ENCODE measurements around the gene NAA25. TPM values are rescaled to one million over a fixed set of nuclear protein-coding genes. Genes with fewer than 3 reads are reported as not detected.
"Not testable (repeated sequence)": the region's sequence is repeated elsewhere in the genome, so short reads cannot be mapped to it uniquely, and the experiment has no call there.

NAA25 gene
- total RNA-seq, 2 donors from 2014 or later, result 14.3 to 19.7 TPM

DNA sequence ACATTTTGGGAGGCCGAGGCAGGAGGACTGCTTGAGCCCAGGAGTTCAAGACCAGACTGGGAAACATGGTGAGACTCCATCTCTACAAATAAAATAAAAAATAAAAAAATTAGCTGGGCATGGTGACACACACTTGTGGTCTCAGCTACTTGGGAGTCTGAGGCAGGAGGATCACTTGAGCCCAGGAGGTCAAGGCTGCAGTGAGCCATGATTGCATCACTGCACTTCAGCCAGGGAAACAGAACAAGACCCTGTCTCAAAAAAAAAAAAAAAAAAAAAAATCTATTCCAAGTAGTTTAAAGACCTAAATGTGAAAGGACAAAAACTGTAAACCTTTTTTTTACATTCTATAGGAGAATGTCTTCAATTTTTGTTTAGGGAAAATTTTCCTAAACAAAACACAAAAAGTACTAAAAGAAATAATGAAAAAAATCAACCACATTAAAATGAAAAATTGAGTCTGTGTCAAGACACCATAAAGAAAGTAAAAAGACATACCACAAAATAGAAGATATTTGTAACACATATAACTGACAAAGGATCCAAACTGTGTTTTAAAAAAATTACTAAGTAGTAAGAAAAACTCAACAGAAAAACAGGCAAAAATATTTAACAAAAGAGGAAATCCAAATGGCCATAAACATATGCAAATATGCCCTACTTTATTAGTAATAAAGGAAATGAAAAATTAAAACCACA, 112.7 kb downstream of the NAA25 start:
- Histone ChIP-seq H3K4me1 (no peaks in the 10 kb centered on the region), H3K4me3 (no peak overlapping the region), H3K9ac (ENCODE audit: low read depth in 2 of 2, low read length in 2 of 2) (no peak overlapping the region), H3K27ac (no peak overlapping the region), H3K9me3 (no peaks in the 10 kb centered on the region), H3K27me3 (no peaks in the 10 kb centered on the region), H3K36me3 (no peaks in the 10 kb centered on the region)
- intact Hi-C loops (cut with DNase I), result no loop called here
- DNase-seq, result no peak
- TF ChIP-seq, protein P1, sequence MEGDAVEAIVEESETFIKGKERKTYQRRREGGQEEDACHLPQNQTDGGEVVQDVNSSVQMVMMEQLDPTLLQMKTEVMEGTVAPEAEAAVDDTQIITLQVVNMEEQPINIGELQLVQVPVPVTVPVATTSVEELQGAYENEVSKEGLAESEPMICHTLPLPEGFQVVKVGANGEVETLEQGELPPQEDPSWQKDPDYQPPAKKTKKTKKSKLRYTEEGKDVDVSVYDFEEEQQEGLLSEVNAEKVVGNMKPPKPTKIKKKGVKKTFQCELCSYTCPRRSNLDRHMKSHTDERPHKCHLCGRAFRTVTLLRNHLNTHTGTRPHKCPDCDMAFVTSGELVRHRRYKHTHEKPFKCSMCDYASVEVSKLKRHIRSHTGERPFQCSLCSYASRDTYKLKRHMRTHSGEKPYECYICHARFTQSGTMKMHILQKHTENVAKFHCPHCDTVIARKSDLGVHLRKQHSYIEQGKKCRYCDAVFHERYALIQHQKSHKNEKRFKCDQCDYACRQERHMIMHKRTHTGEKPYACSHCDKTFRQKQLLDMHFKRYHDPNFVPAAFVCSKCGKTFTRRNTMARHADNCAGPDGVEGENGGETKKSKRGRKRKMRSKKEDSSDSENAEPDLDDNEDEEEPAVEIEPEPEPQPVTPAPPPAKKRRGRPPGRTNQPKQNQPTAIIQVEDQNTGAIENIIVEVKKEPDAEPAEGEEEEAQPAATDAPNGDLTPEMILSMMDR (IDR thresholded peaks at IDR 0.05), result no peak

DNA sequence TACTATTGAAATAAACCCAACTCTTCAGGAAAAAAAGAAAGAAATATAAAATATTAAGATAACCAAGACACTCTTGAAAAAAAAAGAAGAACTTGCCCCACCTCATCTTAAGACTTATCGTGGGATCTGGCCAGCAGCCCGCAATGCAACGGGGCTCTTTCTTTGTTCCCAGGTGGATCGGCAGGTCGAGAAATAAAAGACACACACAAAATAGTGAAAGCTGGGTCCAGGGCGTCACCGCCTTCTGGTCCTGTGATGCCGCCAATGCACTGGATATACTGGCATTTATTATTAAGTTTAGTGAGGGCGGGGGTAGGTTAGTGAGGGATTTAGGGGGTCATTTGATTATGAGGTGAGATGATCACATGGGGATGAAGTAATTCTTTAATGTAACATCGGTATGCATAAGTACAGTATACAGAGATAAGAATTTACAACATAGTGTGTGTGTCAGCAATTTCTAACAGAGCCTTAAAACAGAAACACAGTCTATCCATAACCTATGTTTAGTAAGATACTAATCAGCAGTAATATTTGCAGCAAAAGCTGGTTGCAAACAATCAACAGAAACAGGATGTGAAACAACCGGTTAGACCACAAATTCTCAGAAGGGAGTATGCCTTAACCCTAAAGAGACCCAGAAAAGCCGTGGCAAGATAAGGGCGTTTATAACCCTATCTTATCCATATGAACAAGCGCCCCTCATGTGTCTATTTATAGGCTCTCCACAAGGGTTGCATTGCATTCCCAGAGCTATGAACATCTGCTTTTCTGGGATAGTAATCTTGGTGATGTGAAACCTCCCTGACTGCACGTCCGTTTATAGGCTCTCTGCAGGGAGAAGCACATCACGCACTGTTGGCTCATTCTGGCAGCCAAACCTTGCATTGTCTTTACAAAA, 114.1 kb downstream of the NAA25 start:
- H3K4me3 ChIP-seq; H3K27ac ChIP-seq; intact Hi-C loops (cut with DNase I): not testable (repeated sequence)

DNA sequence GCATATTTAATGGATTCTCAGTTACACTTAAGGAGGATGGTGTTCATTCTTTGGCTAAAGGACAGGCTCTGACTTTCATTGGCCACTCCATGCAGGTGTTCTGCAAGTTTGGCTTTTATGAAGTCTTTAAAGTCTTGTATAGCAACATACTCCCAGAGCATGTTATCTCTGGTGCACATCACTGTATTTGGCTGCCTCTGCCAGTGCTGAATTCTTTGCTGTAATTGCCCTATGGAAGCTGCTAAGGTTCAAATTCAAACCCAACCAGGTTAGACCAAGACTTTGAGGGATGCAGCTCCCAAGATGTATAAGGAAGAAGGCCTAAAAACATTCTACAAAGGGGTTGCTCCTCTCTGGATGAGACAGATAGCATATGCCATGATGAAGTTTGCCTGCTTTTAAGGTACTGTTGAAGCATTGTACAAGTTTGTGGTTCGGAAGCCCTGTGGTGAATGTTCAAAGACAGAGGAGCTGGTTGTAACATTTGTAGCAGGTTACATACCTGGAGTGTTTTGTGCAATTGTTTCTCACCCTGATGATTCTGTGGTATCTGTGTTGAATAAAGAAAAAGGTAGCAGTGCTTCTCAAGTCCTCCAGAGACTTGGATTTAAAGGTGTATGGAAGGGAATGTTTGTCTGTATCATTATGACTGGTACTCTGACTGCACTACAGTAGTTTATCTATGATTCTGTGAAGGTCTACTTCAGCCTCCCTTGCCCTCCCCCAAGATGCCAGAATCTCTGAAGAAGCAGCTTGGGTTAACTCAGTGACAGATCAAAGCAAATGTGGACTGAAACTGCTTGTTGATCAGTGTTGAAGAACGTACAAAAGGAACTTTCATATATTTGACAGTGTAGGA, 115.1 kb downstream of the NAA25 start:
- DNase-seq, result no peak
- H3K27ac ChIP-seq, result no peak overlapping the region

More for the DNA sequence above, 114.1 kb downstream of the NAA25 start:
- not testable (repeated sequence) for H3K9me3 ChIP-seq; H3K27me3 ChIP-seq; DNase-seq; H3K4me1 ChIP-seq; H3K36me3 ChIP-seq; H3K9ac ChIP-seq (ENCODE audit: low read depth in 2 of 2, low read length in 2 of 2)

DNA sequence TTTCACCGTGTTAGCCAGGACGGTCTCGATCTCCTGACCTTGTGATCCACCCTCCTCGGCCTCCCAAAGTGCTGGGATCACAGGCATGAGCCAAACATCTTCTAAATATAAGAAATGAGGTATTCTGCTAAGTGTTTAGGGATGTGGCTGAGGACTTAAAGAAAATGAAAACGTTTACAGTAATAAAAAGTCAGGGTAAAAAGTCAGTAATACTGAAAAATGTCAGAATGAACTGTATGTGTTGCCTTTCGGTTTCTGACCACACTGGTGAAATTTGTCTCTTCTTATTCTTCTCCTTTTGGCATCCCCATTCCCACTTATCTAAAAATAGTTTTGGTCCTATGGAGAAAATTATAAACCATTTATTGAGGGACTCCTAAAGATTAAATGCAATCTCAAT, 116.1 kb downstream of the NAA25 start:
- no peak overlapping the region for H3K27ac ChIP-seq
- H3K4me1 ChIP-seq, result no peaks in the 10 kb centered on the region
- no peak overlapping the region for H3K4me3 ChIP-seq
- H3K27me3 ChIP-seq, result no peaks in the 10 kb centered on the region
- TF ChIP-seq, protein P1 (IDR thresholded peaks at IDR 0.05), result no peak
- H3K9ac ChIP-seq (ENCODE audit: low read depth in 2 of 2, low read length in 2 of 2), result no peak overlapping the region
- no peak for DNase-seq
- intact Hi-C loops (cut with DNase I), result no loop called here
- H3K9me3 ChIP-seq, result no peaks in the 10 kb centered on the region
- H3K36me3 ChIP-seq, result no peaks in the 10 kb centered on the region

More for the DNA sequence above, 115.1 kb downstream of the NAA25 start:
- no peaks in the 10 kb centered on the region for H3K36me3 ChIP-seq
- no peaks in the 10 kb centered on the region for H3K27me3 ChIP-seq
- H3K4me1 ChIP-seq, result no peaks in the 10 kb centered on the region
- no peaks in the 10 kb centered on the region for H3K9me3 ChIP-seq
- TF ChIP-seq, protein P1 (IDR thresholded peaks at IDR 0.05), result no peak
- intact Hi-C loops (cut with DNase I), result no loop called here
- no peak overlapping the region for H3K9ac ChIP-seq (ENCODE audit: low read depth in 2 of 2, low read length in 2 of 2)
- H3K4me3 ChIP-seq, result no peak overlapping the region

DNA sequence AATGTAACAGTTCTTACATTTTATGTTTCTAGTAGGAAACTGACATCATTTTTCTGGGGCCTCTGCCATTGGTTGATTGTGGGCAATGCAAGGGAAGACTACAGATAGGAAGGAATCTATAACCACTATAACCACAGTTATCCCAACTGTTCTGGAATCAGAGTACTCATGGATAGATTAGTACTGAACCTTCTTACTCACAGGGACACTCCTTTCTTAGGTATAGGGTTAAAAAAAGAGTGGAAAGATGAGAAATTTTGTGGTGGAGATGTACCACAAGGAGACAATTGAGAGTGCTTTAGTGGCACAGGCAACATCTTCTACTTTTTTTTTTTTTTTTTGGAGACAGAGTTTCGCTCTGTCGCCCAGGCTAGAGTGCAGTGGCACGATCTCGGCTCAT, 116.6 kb downstream of the NAA25 start:
- intact Hi-C loops (cut with DNase I), result no loop called here
- H3K27me3 ChIP-seq, result no peaks in the 10 kb centered on the region
- TF ChIP-seq, protein P1 (IDR thresholded peaks at IDR 0.05), result no peak
- no peak overlapping the region for H3K27ac ChIP-seq
- no peak for DNase-seq
- no peak overlapping the region for H3K4me3 ChIP-seq
- no peaks in the 10 kb centered on the region for H3K9me3 ChIP-seq
- no peaks in the 10 kb centered on the region for H3K36me3 ChIP-seq
- no peaks in the 10 kb centered on the region for H3K4me1 ChIP-seq
- H3K9ac ChIP-seq (ENCODE audit: low read depth in 2 of 2, low read length in 2 of 2), result no peak overlapping the region
